Activated CD4-positive, alpha-beta T cell treated with anti-CD3 and anti-CD28 coated beads, Interleukin-2, amount 50 U/mL, for 1 hour (primary cell): ENCODE results near the gene ZNF574.
"Not testable (repeated sequence)": the region's sequence is repeated elsewhere in the genome, so short reads cannot be mapped to it uniquely, and the experiment has no call there.

ENCODE experiments used
- DNase-seq: peaks from one replicate; pipeline ENCODE4 v3.0.0-alpha.2; 2020

ZNF574 gene, protein sequence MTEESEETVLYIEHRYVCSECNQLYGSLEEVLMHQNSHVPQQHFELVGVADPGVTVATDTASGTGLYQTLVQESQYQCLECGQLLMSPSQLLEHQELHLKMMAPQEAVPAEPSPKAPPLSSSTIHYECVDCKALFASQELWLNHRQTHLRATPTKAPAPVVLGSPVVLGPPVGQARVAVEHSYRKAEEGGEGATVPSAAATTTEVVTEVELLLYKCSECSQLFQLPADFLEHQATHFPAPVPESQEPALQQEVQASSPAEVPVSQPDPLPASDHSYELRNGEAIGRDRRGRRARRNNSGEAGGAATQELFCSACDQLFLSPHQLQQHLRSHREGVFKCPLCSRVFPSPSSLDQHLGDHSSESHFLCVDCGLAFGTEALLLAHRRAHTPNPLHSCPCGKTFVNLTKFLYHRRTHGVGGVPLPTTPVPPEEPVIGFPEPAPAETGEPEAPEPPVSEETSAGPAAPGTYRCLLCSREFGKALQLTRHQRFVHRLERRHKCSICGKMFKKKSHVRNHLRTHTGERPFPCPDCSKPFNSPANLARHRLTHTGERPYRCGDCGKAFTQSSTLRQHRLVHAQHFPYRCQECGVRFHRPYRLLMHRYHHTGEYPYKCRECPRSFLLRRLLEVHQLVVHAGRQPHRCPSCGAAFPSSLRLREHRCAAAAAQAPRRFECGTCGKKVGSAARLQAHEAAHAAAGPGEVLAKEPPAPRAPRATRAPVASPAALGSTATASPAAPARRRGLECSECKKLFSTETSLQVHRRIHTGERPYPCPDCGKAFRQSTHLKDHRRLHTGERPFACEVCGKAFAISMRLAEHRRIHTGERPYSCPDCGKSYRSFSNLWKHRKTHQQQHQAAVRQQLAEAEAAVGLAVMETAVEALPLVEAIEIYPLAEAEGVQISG

GRCh38 chr19:42075616-42076379 is at the start of gene ZNF574:
Gene ZNF574 (plus strand): TSS chr19:42076166. CDS start chr19:42078607, 2,441 bp downstream.
- peak; percentile 97 for DNase-seq

DNA sequence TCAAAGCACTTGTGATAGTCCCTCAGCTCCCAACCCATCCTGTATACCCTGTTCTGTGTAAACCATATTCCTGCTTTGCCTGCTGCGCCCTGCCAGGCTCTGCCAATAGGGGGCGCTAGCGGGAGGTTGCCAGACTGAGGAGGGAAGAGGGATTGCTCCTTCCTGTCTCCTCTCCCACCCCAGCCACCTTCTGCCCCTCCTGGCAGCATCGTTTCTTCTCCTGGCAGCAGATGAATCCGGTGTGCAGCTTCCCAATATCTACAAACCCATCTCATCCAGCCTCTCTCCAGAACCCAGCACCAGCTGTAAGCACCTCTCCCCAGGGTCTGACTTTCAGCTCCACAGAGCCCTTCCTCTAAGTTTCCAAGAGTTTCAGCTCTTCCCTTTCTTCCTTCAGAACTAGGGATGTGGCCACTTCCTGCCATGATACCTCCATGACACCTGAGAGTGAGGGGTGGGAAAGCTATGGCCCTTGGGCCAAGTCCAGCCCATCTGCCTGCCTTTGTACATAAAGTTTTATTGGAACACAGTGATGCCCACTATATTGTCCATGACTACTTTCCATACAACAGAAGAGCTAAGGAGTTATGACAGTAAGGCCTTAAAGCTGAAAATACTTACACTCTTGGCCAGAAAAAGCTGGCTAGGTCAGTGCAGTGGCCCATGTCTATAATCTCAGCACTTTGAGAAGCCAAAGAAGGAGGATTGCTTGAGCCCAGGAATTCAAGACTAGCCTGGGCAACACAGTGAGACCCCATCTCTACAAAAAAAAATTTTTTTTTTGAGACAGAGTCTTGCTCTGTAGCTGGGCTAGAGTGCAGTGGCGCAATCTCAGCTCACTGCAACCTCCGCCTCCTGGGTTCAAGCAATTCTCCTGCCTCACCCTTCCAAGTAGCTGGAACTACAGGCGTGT is 47.4 kb upstream of the ZNF574 start:
- peak; percentile 9 for DNase-seq

DNA sequence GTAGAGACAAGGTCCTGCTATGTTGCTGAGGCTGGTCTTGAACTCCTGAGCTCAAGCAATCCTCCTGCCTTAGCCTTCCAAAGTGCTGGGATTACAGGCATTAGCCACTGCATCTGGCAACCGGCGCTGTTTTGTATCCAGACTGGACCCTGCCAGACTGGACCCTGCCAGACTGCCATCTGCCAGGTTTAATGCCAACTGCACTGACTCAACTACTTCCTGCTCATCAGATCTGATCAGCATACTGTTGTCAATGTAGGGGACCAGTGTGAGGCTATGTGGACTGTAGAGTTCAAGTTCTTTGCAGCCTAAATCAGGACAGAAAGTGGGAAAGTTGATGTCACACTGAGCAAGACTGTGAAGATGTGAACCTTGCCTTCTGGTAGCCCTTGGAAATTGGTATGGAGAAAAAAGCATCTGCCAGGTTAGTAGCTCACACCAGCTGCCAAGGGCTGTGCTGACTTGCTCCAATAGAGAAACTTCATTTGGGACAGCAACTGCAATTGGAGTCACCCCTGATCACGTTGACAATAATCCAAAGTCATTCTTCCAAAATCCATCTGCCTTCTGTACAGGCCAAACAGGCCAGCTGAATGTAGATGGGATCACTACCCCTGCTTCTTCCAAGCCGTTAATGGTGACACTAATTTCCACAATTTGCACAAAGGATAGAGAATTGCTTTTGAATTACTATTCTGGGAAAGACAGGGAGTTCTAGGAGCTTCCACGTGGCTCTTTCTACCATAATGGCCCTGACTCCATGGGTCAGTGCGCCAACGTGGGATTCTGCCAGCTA is 45.1 kb upstream of the ZNF574 start:
- no peak for DNase-seq

GRCh38 chr19:42032431-42032830 is 43.5 kb upstream of the ZNF574 start:
- no peak for DNase-seq

- no peak for DNase-seq
Observed at GRCh38 chr19:42033413-42033812, 42.6 kb upstream of the ZNF574 start.

- DNase-seq, result peak; percentile 61
Observed at GRCh38 chr19:42034640-42035391, 41.1 kb upstream of the ZNF574 start.

GRCh38 chr19:42037649-42038048 is 38.3 kb upstream of the ZNF574 start:
- no peak for DNase-seq

DNA sequence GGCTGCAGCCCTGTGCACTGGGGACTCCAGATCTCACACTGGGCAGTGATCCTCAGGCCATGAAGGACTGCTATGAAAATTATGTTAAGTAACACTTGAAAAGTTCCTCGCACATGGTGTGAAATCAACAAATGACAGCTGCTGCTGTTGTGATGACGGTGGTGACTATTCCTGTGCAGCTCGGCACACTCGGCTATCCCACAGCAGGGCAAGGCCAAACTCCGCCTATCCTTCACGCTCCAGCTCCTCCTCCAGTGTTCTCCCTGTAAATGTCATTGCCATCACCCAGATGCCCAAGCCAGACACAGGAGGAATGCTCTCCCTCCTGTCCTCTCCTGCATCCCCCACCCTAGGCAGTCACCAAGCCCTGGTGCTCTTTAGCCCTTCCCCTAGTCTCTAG is 37.3 kb upstream of the ZNF574 start:
- DNase-seq, result no peak

DNA sequence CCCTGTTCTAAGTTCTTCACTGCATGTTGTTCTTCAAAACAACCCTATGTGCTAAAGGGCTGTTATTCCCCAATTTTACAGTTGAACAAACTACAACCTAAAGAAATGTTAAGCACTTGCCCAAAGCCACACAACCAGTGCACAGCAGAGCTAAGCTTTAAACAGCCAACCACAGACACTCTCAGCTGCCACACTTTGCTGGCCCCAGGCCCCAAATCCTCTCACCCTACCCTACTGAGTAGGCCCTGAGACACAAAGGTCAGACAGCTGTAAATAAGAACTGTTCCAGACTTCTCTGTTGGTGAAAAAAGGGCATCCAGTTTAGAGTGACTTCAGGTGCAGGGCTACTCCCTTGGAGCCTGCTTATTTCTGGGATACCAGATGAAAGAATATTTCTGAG is 35.9 kb upstream of the ZNF574 start:
- no peak for DNase-seq

GRCh38 chr19:42040491-42040890 is 35.5 kb upstream of the ZNF574 start:
- not testable (repeated sequence) for DNase-seq

DNA sequence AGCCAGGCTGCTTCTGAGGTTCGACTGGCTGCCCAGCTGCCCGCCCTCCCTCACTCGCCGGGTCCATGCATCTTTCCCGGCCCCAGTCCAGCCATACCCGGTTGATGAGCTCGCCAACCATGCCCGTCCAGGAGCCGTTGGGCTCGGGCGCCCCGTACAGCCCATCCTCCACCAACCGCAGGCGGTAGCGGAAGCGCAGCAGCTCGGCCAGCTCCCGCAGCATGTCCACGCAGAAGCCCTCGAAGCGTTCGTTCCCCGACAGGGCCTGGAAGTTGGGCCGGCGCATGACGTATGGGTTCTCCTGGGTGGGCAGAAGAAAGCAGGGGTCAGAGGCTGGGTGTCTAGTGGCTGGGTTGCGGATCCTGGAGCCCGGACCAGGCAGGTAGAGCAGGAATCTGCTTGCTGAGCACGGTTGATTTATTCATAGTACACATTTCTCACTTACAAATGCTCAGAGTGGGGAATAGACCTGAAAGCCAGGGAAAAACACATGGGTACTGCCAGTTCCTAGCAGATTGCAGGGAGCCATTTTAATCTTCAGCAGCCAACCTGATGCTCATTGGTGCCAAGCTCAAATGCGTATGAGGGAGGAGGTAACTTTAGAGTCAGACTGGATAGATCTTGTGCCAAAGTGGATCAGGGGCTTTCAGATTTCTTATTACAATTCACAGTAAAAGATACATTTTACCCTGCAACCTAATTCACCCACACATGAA is 33.4 kb upstream of the ZNF574 start:
- DNase-seq, result no peak

DNA sequence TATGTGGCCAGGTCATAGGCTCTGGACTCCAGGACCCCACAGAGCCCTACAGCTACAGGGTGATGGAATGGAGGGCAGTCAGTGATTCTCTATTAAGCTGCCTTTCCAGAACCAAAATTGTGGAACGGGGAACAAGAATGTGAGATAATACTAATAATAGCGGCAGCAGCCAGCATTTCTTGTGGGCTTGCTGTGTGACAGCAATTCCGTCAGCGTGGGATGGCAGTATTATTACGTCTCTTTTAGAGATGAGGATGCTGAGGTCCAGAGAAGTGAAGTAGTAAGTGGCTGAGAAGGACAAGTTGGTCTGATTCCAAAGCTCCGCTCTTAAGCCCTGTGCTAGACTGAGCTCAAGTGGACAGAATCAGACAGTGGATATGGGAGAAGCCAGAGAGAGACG is 30.4 kb upstream of the ZNF574 start:
- DNase-seq, result no peak

DNA sequence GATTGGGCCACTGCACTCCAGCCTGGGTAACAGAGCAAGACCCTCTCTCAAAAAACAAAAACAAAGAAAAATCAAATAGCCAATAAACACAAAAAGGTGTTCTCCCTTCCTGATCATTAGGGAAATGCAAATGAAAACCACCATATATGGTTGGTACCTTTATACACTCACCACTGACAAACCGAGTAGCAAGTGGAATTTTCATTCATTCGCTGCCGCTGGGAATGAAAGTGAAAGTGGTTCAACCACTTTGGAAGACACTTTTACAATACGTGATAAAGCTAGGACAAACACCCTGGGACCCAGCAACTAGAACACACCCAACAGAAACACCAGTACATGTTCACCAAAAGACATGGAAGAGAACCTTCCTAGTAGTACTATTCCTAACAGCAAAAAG is 27.0 kb upstream of the ZNF574 start:
- no peak for DNase-seq

- DNase-seq, result no peak
Observed at GRCh38 chr19:42051166-42052115, 24.5 kb upstream of the ZNF574 start.

DNA sequence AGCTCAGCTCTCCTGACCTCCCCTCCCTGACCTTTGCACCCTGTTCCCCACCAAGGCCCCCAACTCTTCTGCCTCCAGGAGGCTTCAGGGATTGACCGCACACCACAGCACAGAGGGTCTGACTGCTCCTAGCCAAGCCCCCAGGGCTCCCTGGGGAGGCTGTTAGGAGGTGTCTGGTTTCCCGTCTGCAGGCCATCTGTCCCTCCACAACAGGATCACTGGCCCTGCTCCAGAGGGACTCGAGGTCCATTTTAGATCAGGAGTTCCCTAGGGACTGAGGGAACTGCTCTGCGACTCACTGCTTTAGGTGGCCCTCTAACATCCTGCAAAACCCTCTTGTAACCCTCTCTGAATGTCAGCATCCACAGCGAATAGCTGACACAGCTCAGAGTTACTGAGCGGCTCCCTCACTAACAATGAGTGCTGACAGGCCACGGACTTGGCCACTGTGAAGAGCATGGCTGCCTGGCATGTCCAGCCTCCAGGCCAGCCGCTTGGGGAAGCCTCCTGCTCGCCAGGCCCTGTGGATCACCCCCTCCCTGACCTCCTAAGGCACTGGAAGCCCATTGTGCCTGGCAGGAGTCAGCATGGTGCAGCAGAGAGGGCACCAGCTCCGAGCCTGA is 23.6 kb upstream of the ZNF574 start:
- DNase-seq, result no peak

DNA sequence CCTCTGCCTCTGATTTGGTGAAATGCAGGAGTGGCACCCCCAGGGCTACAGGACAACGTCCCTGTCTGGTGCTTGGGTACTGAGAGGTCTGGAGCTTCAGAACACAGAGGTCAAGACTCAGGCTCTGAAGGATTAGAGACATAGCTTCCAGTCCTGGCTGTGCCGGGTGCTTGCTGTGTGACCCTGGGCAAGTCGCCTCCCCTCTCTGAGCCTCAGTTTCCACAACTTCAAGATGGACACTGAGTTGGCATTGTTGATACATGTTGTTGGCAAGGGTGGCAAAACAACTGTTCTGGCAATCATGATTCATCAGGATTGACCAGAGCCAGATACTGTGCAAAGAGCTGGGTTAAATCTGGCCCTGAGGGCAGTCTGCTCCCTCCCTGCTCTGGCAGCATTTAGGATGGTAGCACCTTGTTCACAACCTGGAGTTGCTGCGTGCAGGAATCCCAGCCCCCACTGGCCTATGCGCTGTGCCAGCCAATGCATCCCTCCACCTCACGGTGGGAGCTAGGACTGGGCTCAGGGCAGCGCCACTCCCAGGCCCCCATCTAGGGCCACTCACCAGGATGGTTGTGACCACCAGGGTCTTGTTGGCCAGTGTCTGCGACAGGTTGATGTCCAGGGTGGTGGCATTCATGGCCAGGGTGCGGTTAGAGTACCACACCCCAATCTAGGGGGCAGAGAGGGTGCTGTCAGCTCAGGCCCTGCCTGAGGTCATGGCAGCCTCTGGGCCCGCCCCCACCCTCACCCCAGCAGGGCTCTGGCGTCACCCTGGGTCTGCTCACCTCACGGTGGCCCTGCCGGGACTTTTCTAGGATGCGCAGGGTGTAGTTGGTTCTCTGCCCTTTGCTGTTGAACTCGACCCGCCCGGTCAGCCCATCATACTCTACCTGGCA is 22.7 kb upstream of the ZNF574 start:
- no peak for DNase-seq

GRCh38 chr19:42054205-42054604 is 21.8 kb upstream of the ZNF574 start:
- no peak for DNase-seq
